K562 (cell line): ENCODE results near the gene PRDM16. TPM values are rescaled to one million over a fixed set of nuclear protein-coding genes. Genes with fewer than 3 reads are reported as not detected.
A peak's percentile ranks its signal among the peaks of the same experiment; 100 is the strongest.

Source experiments
- ATAC-seq: fragments of 200-7000 bp; cut with Tn5 transposase; 3 replicates; pipeline ENCODE4 v1.9.1; 2020; ENCODE audit warnings: moderate library complexity
- BruUV-seq: library from RNA; stranded (reverse); fragments of 400-500 nt; replicated peaks from 2 replicates; lab custom pipeline; 2021; lab: Mats Ljungman, UMichigan
- CTCF ChIA-PET: fragments of 300-600 bp; formaldehyde crosslinking; extraction: SDS; loops from one replicate; lab custom pipeline; 2021; ENCODE audit warnings: low intra/inter-chr PET ratio; lab: Yijun Ruan, JAX
- POLR2A ChIA-PET: fragments of 300-600, 350-650 bp; sonication (Branson Sonifier 250); formaldehyde crosslinking; extraction: SDS; loops from one replicate; lab custom pipeline; 2021; ENCODE audit warnings: antibody characterized with exemption, inconsistent platforms; lab: Yijun Ruan, JAX
- DNase-seq, 4 experiments: peaks; one replicate each; pipeline versions ENCODE4 v3.0.0 to v3.0.0-alpha.2; 2011 to 2018; ENCODE audit warnings: low spot score in 3 of 4, mixed read lengths in 3 of 4; ENCODE audit errors: extremely low read depth in 1 of 4
- FAIRE-seq: peaks from 2 replicates; lab custom pipeline; 2011; peaks lifted over from hg19 to GRCh38; lab: Jason Lieb, UNC
- H2AFZ ChIP-seq: 2 replicates; pipeline ENCODE4 v1.6.0; 2011; ENCODE audit warnings: low read depth, low read length, control low read depth, inconsistent platforms
- H3K27ac ChIP-seq: fragments of 200-600 bp; 3 replicates; pipeline ENCODE4 v1.8.0; 2011; ENCODE audit warnings: low read depth, mild to moderate bottlenecking, control low read depth, inconsistent platforms, low read length, moderate library complexity, mixed read lengths; ENCODE audit errors: extremely low read depth
- H3K27me3 ChIP-seq, 2 experiments: fragments of 300-600 bp in 1 of 2; 2 replicates in 1 of 2; 3 replicates in 1 of 2; pipeline versions ENCODE4 v1.6.0 to v1.8.0; 2011; ENCODE audit warnings: inconsistent platforms in 2 of 2, low read length in 2 of 2, mild to moderate bottlenecking in 1 of 2, mixed read lengths in 1 of 2, moderate library complexity in 1 of 2; ENCODE audit not compliant: control insufficient read depth in 2 of 2, insufficient read depth in 2 of 2
- H3K36me3 ChIP-seq: fragments of 300-600 bp; 3 replicates; pipeline ENCODE4 v1.8.0; 2011; ENCODE audit warnings: mild to moderate bottlenecking, low read length, inconsistent platforms; ENCODE audit not compliant: control insufficient read depth, insufficient read depth
- H3K4me1 ChIP-seq, 2 experiments: fragments of 200-600 bp in 1 of 2; replicated peaks in 1 of 2; 2 replicates in 1 of 2; 3 replicates in 1 of 2; pipeline versions ENCODE4 v1.5.1 to v1.8.0; 2011; ENCODE audit warnings: inconsistent platforms in 2 of 2, low read length in 2 of 2, mild to moderate bottlenecking in 1 of 2, mixed read lengths in 1 of 2, moderate library complexity in 1 of 2; ENCODE audit not compliant: control insufficient read depth in 2 of 2, insufficient read depth in 2 of 2
- H3K4me2 ChIP-seq: 2 replicates; pipeline ENCODE4 v1.6.1; 2011; ENCODE audit warnings: low read length, control low read depth, inconsistent platforms, mixed read lengths; ENCODE audit not compliant: insufficient read depth
- H3K4me3 ChIP-seq: fragments of 200-600 bp; sonication (generic), shearing (Covaris generic); 2 replicates; pipeline ENCODE4 v1.5.1; 2016; ENCODE audit warnings: control low read depth, inconsistent platforms
- H3K79me2 ChIP-seq: fragments of 200-600 bp; 3 replicates; pipeline ENCODE4 v1.8.0; 2011; ENCODE audit warnings: low read length, inconsistent platforms; ENCODE audit not compliant: control insufficient read depth, insufficient read depth
- H3K9ac ChIP-seq, 2 experiments: 2 replicates each; pipeline versions ENCODE4 v1.6.0 to v1.6.1; 2011; ENCODE audit warnings: low read depth in 2 of 2, low read length in 2 of 2, control low read depth in 1 of 2, inconsistent platforms in 1 of 2, mild to moderate bottlenecking in 1 of 2, mixed read lengths in 1 of 2; ENCODE audit not compliant: insufficient read depth in 1 of 2
- H3K9me1 ChIP-seq: one replicate; pipeline ENCODE4 v1.6.0; 2011; ENCODE audit warnings: inconsistent platforms, mild to moderate bottlenecking, low read length, moderate library complexity; ENCODE audit not compliant: control insufficient read depth, insufficient read depth
- H3K9me3 ChIP-seq: replicated peaks from 2 replicates; pipeline ENCODE4 v1.5.1; 2011; ENCODE audit warnings: low read depth, low read length, inconsistent platforms; ENCODE audit not compliant: control insufficient read depth, insufficient read depth
- H4K20me1 ChIP-seq: replicated peaks from 2 replicates; pipeline ENCODE4 v1.6.1; 2011; ENCODE audit warnings: low read length, inconsistent platforms, mixed read lengths; ENCODE audit not compliant: control insufficient read depth, insufficient read depth
- FOXK2 ChIP-seq, 2 experiments: fragments of 450-650 bp; IDR thresholded peaks in 1 of 2; conservative IDR thresholded peaks in 1 of 2; 2 replicates each; pipeline ENCODE4 v1.6.1; 2016; ENCODE audit warnings: low read depth in 2 of 2, mild to moderate bottlenecking in 1 of 2
- HMG20B ChIP-seq: fragments of 250-450 bp; sonication (Bioruptor Pico); IDR thresholded peaks from 2 replicates; pipeline ENCODE4 v1.5.0; 2021; ENCODE audit warnings: mild to moderate bottlenecking
- RFX1 ChIP-seq: fragments of 450-650 bp; IDR thresholded peaks from 2 replicates; pipeline ENCODE4 v1.6.1; 2016; ENCODE audit warnings: mild to moderate bottlenecking, moderate library complexity
- SRSF1 ChIP-seq: fragments of 200-400 bp; formaldehyde crosslinking; IDR thresholded peaks from 2 replicates; pipeline ENCODE4 v1.6.1; 2017; ENCODE audit warnings: mild to moderate bottlenecking, low read depth, low read length, moderate library complexity
- WGBS: fragments of 100-300 bp; shearing (Covaris generic); methylation state at CpG from one replicate; pipeline ENCODE4 v1.1.6; 2016; ENCODE audit warnings: low coverage, mixed read lengths; ENCODE audit not compliant: insufficient coverage; ENCODE audit errors: missing lambda C conversion rate; 5-methylcytosine and 5-hydroxymethylcytosine counted together
- in situ Hi-C: fragments of 300-500 bp; cut with MboI; formaldehyde crosslinking; loops from 4 replicates; pipeline ENCODE4 v1.15.0; 2018; ENCODE audit warnings: inconsistent platforms, mixed read lengths
- intact Hi-C: fragments of 100-400 bp; cut with micrococcal nuclease; formaldehyde crosslinking; loops from 2 replicates; pipeline ENCODE4 v1.14.2; 2022
- polyA plus RNA-seq, 8 experiments: library from polyadenylated mRNA; depleted of rRNA in 4 of 8; stranded (reverse) in 5 of 8; unstranded in 3 of 8; fragments of >200 nt; fragmentation: Nextera tagmentation in 2 of 8; fragmentation: Illumina TruSeq in 1 of 8; extraction: Ambion mirVana in 2 of 8; extraction: Trizol in 1 of 8; gene quantifications; 2 replicates each; pipeline versions ENCODE4 v1.2.1 to v1.2.3, GENCODE V29; 2011 to 2014; ENCODE audit warnings: inconsistent platforms in 1 of 8, missing spikeins in 1 of 8
- total RNA-seq, 7 experiments: library from RNA; depleted of rRNA in 6 of 7; stranded (reverse); fragments of >200 nt in 6 of 7; fragmentation: Illumina TruSeq in 2 of 7; extraction: Trizol in 2 of 7; gene quantifications; 2 replicates each; pipeline versions ENCODE4 v1.2.1 to v1.2.3, GENCODE V29; 2011 to 2021; ENCODE audit warnings: low replicate concordance in 1 of 7
- TF ChIP-seq, protein P1 (sequence below): fragments of 450-650 bp; formaldehyde crosslinking; IDR thresholded peaks from 2 replicates; pipeline ENCODE4 v1.4.0; 2020; ENCODE audit warnings: mild to moderate bottlenecking, moderate library complexity
- TF ChIP-seq, protein P2 (sequence below): IDR thresholded peaks from 3 replicates; pipeline ENCODE4 v1.6.1; 2011; ENCODE audit warnings: borderline replicate concordance, mild to moderate bottlenecking, moderate library complexity; ENCODE audit not compliant: insufficient read length; ENCODE audit errors: extremely low read depth

The PRDM16 gene
- total and polyA plus RNA-seq, 9 of the 15 experiments (the other 6 are each of a cell fraction or from before 2014, with no cell fraction given), result 0.10 to 0.27 TPM; not detected in 7

DNA sequence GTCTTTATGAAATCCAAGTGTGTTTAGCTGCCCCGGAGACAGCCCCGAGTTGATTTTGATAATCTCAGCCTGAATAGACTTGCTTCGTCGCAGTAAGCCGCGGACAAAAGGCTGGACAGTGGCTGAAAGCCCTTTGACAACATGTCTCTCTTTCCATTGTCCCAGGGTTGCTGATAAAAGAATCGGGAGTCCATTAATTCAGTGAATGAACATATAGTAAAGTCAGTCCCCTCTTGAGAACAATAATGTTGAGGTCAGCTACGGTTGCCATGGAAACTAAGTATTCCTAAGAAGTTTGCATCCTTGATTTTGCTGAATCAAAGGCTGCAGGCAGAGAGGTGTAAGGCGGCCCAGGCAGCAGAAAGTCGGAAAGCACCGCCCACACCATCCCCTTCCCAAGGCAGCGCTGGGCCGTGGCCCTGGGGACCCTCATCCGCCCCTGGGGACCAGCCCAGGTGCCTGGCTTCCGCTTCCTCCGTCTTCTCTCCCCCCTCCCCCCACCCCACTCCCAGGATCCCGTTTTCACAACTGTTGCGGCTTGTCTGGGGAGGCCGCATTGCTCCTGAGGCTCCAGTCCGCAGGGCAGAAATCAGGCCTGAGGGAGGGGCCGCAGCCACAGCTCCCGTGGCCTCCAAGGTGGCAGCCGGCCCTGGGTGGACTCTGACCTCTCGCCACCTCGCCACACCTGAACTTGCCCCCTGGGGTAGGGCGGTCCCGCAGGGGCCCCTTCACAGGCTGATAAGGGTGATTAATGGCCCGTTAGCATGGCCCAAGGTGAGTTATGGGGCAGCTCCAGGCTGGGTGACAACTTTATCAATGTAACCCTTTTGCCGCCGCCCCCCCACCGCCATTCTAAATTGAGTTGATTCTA, 180.9 kb downstream of the PRDM16 start:
- BruUV-seq, result no TSS peak
- ATAC-seq (no peak), DNase-seq (no peak), FAIRE-seq (no peak)
- H3K9ac ChIP-seq, result no peak overlapping the region
- no peak for TF ChIP-seq SRSF1
- peak; percentile 80 for TF ChIP-seq RFX1
- 1% methylated on average over 24 of the region's 31 CpGs for WGBS
- no peaks in the 10 kb centered on the region for H3K79me2 ChIP-seq
- H3K4me3 ChIP-seq, result no peak overlapping the region
- H3K27ac ChIP-seq, result no peak overlapping the region
- POLR2A ChIA-PET, result no interaction called here
- H3K9me1 ChIP-seq, result no peaks in the 10 kb centered on the region
- H3K4me1 ChIP-seq, result peaks cover 0 to 17% of the 10 kb centered on the region in 2 experiments; a peak in 1 of 5 replicates
- H2AFZ ChIP-seq, result no peak overlapping the region
- no peaks in the 10 kb centered on the region for H3K36me3 ChIP-seq
- no peaks in the 10 kb centered on the region for H3K9me3 ChIP-seq
- intact Hi-C loops, result no loop called here
- 0 out of 2 replicates have a peak, but pooled peaks cover 9% of the 10 kb centered on the region for H4K20me1 ChIP-seq
- in situ Hi-C loops, result no loop called here
- CTCF ChIA-PET, result no interaction called here
- no peak overlapping the region for H3K4me2 ChIP-seq
- H3K27me3 ChIP-seq, result peaks cover 11 to 30% of the 10 kb centered on the region in 2 experiments; a peak in 4 of 5 replicates

DNA sequence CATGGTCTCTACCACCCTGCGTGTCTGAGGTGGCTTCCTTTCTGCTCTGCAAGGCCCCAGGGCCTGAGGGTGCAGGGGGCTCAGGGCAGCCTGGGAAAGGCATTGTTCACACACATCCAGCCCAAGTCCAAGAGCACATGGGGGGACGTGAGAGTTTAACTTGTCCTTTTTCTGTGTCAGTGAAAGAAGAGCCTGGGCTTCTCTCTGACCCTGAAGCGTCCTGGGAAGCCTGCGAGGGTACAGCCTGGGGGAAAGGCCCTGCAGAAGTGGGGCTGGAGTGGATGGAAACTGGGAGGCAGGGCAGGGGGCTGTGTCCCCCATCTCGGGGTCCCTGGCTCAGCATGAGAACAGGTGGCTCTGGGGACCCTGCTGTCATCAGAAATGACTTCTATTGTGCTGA, 181.6 kb downstream of the PRDM16 start:
- H3K9me1 ChIP-seq, result no peaks in the 10 kb centered on the region
- no peaks in the 10 kb centered on the region for H3K9me3 ChIP-seq
- DNase-seq, result no peak
- no peak for FAIRE-seq
- ChIA-PET POLR2A (interaction anchor here (0.6 kb wide), 1 partner anchor 455 kb away, joined by 4 read pairs; no protein-coding TSS in a partner anchor), CTCF (no interaction called here)
- TF ChIP-seq, protein P1, sequence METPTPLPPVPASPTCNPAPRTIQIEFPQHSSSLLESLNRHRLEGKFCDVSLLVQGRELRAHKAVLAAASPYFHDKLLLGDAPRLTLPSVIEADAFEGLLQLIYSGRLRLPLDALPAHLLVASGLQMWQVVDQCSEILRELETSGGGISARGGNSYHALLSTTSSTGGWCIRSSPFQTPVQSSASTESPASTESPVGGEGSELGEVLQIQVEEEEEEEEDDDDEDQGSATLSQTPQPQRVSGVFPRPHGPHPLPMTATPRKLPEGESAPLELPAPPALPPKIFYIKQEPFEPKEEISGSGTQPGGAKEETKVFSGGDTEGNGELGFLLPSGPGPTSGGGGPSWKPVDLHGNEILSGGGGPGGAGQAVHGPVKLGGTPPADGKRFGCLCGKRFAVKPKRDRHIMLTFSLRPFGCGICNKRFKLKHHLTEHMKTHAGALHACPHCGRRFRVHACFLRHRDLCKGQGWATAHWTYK, result no peak
- TF ChIP-seq, protein P2, sequence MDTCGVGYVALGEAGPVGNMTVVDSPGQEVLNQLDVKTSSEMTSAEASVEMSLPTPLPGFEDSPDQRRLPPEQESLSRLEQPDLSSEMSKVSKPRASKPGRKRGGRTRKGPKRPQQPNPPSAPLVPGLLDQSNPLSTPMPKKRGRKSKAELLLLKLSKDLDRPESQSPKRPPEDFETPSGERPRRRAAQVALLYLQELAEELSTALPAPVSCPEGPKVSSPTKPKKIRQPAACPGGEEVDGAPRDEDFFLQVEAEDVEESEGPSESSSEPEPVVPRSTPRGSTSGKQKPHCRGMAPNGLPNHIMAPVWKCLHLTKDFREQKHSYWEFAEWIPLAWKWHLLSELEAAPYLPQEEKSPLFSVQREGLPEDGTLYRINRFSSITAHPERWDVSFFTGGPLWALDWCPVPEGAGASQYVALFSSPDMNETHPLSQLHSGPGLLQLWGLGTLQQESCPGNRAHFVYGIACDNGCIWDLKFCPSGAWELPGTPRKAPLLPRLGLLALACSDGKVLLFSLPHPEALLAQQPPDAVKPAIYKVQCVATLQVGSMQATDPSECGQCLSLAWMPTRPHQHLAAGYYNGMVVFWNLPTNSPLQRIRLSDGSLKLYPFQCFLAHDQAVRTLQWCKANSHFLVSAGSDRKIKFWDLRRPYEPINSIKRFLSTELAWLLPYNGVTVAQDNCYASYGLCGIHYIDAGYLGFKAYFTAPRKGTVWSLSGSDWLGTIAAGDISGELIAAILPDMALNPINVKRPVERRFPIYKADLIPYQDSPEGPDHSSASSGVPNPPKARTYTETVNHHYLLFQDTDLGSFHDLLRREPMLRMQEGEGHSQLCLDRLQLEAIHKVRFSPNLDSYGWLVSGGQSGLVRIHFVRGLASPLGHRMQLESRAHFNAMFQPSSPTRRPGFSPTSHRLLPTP, result no peak
- no peak for TF ChIP-seq HMG20B
- TF ChIP-seq FOXK2 (conservative IDR thresholded peaks at IDR 0.05 in 1 of 2, IDR thresholded peaks at IDR 0.05 in 1 of 2; ENCODE audit: low read depth in 2 of 2), result no peak
- no peak overlapping the region for H3K4me3 ChIP-seq
- no peaks in the 10 kb centered on the region for H3K79me2 ChIP-seq
- H3K27ac ChIP-seq, result no peak overlapping the region
- no peak overlapping the region for H3K4me2 ChIP-seq
- no peak for ATAC-seq
- BruUV-seq, result no TSS peak
- intact Hi-C loops (no loop called here), in situ Hi-C loops (no loop called here)
- H2AFZ ChIP-seq, result no peak overlapping the region
- 2% methylated on average over 5 of the region's 5 CpGs for WGBS
- H4K20me1 ChIP-seq, result 0 out of 2 replicates have a peak, but pooled peaks cover 3% of the 10 kb centered on the region
- H3K4me1 ChIP-seq, result peaks cover 0 to 17% of the 10 kb centered on the region in 2 experiments; a peak in 1 of 5 replicates
- H3K9ac ChIP-seq, result no peak overlapping the region
- peaks cover 8 to 29% of the 10 kb centered on the region in 2 experiments; a peak in 3 of 5 replicates for H3K27me3 ChIP-seq
- H3K36me3 ChIP-seq, result no peaks in the 10 kb centered on the region
